Esophagus muscularis mucosa (tissue), 2 donors: ENCODE results near the gene CISD3.

Experiments
- POLR2A ChIP-seq: fragments of 450-650 bp; IDR thresholded peaks from one replicate; pipeline ENCODE4 v1.6.1; 2017; ENCODE audit warnings: antibody characterized with exemption, moderate library complexity, mild to moderate bottlenecking, low read depth
- POLR2AphosphoS5 ChIP-seq, 2 donors: sonication (generic); formaldehyde crosslinking; IDR thresholded peaks; one replicate each; pipeline ENCODE4 v1.6.1; 2017; ENCODE audit warnings: antibody characterized with exemption in 2 of 2

DNA sequence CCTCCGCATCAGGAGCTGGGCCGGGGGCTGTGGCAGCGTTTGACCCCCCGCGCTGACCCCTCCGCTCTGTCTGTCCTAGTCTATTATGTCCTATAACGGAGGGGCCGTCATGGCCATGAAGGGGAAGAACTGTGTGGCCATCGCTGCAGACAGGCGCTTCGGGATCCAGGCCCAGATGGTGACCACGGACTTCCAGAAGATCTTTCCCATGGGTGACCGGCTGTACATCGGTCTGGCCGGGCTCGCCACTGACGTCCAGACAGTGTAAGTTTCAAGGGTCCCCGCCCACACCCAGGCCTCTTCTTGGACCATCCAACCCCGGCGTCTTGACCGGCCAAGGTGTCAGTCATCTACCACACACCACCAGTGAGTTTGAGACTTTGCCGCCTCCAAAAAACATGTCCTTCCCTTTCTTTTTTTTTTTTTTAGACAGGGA is 22.9 kb downstream of the CISD3 start:
- TF ChIP-seq POLR2AphosphoS5 (IDR thresholded peaks at IDR 0.05) (no peak), POLR2A (no peak)
